ENCODE measurements around the gene TEX19.

GRCh38 chr17:82403662-82404660, 44.9 kb downstream of the TEX19 start:
- no peak for TF ChIP-seq CTCF (IDR thresholded peaks at IDR 0.05)
- TF ChIP-seq POLR2A (IDR thresholded peaks at IDR 0.05; ENCODE audit: low read depth), result no peak
- TF ChIP-seq POLR2AphosphoS5 (IDR thresholded peaks at IDR 0.05), result no peak
- TF ChIP-seq EP300 (IDR thresholded peaks at IDR 0.05), result no peak

Data from esophagus muscularis mucosa (tissue), 4 donors.